Liver (tissue), 9 donors: Measurements from ENCODE around the gene IDH1. TPM values are rescaled to one million over a fixed set of nuclear protein-coding genes. Genes with fewer than 3 reads are reported as not detected.
A peak's percentile ranks its signal among the peaks of the same experiment; 100 is the strongest.

Experiments used
- DNase-seq: peaks from one replicate; pipeline ENCODE4 v3.0.0-alpha.2; 2017; ENCODE audit warnings: low spot score
- H3K27ac ChIP-seq, 2 donors: one replicate each; pipeline ENCODE4 v1.7.0; 2013; ENCODE audit warnings: inconsistent platforms in 2 of 2, low read length in 2 of 2, control low read depth in 1 of 2, low read depth in 1 of 2, mild to moderate bottlenecking in 1 of 2
- H3K27me3 ChIP-seq, 4 donors: one replicate each; pipeline versions ENCODE4 v1.6.1 to v1.7.0; 2013; ENCODE audit warnings: low read length in 3 of 4, inconsistent platforms in 1 of 4, mild to moderate bottlenecking in 1 of 4, moderate library complexity in 1 of 4; ENCODE audit not compliant: control insufficient read depth in 4 of 4, insufficient read depth in 4 of 4
- H3K36me3 ChIP-seq, 4 donors: one replicate each; pipeline versions ENCODE4 v1.6.1 to v1.7.0; 2013; ENCODE audit warnings: low read length in 3 of 4, mild to moderate bottlenecking in 3 of 4, low read depth in 1 of 4, moderate library complexity in 1 of 4; ENCODE audit not compliant: control insufficient read depth in 4 of 4, insufficient read depth in 3 of 4
- H3K4me1 ChIP-seq, 4 donors: one replicate each; pipeline versions ENCODE4 v1.6.1 to v1.7.0; 2013; ENCODE audit warnings: low read length in 3 of 4, mild to moderate bottlenecking in 3 of 4, moderate library complexity in 1 of 4; ENCODE audit not compliant: control insufficient read depth in 4 of 4, insufficient read depth in 4 of 4
- H3K4me3 ChIP-seq, 3 donors: one replicate each; pipeline versions ENCODE4 v1.6.1 to v1.7.0; 2013; ENCODE audit warnings: low read length in 3 of 3, control low read depth in 1 of 3, low read depth in 1 of 3, mild to moderate bottlenecking in 1 of 3
- H3K9ac ChIP-seq, 2 donors: one replicate each; pipeline ENCODE4 v1.7.0; 2013; ENCODE audit warnings: low read length in 2 of 2, mild to moderate bottlenecking in 2 of 2, moderate library complexity in 2 of 2, control low read depth in 1 of 2, low read depth in 1 of 2
- H3K9me3 ChIP-seq, 4 donors: one replicate each; pipeline versions ENCODE4 v1.6.1 to v1.7.0; 2013; ENCODE audit warnings: low read length in 3 of 4; ENCODE audit not compliant: control insufficient read depth in 4 of 4
- CTCF ChIP-seq: fragments of 150-350 bp; IDR thresholded peaks from 2 replicates; pipeline ENCODE4 v1.5.1; 2017; ENCODE audit warnings: improper control_type of control experiment, low read depth, low read length; ENCODE audit not compliant: missing input control
- EGR1 ChIP-seq, 2 donors: IDR thresholded peaks; 2 replicates each; pipeline ENCODE4 v1.6.1; 2016 to 2018; ENCODE audit warnings: antibody characterized with exemption in 2 of 2, low read depth in 2 of 2
- FOXA1 ChIP-seq: IDR thresholded peaks from 2 replicates; pipeline ENCODE4 v1.6.1; 2016; ENCODE audit warnings: antibody characterized with exemption
- FOXA2 ChIP-seq: IDR thresholded peaks from 2 replicates; pipeline ENCODE4 v1.6.1; 2016; ENCODE audit warnings: antibody characterized with exemption
- GABPA ChIP-seq, 2 donors: IDR thresholded peaks in 1 of 2; conservative IDR thresholded peaks in 1 of 2; 2 replicates each; pipeline ENCODE4 v1.6.1; 2016; ENCODE audit warnings: antibody characterized with exemption in 2 of 2, mild to moderate bottlenecking in 1 of 2, moderate library complexity in 1 of 2
- HNF4A ChIP-seq, 2 donors: conservative IDR thresholded peaks; 2 replicates each; pipeline ENCODE4 v1.6.1; 2016; ENCODE audit warnings: antibody characterized with exemption in 2 of 2, mild to moderate bottlenecking in 2 of 2
- HNF4G ChIP-seq: IDR thresholded peaks from 2 replicates; pipeline ENCODE4 v1.6.1; 2016; ENCODE audit warnings: antibody characterized with exemption
- JUND ChIP-seq, 2 donors: IDR thresholded peaks; 2 replicates each; pipeline ENCODE4 v1.6.1; 2016; ENCODE audit warnings: antibody characterized with exemption in 2 of 2
- NR2F2 ChIP-seq: IDR thresholded peaks from 2 replicates; pipeline ENCODE4 v1.6.1; 2016; ENCODE audit warnings: antibody characterized with exemption
- RAD21 ChIP-seq, 2 donors: IDR thresholded peaks; 2 replicates each; pipeline ENCODE4 v1.6.1; 2016; ENCODE audit warnings: antibody characterized with exemption in 2 of 2, mild to moderate bottlenecking in 2 of 2
- REST ChIP-seq: IDR thresholded peaks from 2 replicates; pipeline ENCODE4 v1.6.1; 2016; ENCODE audit warnings: antibody characterized with exemption, mild to moderate bottlenecking
- RXRA ChIP-seq, 2 donors: IDR thresholded peaks; 2 replicates each; pipeline ENCODE4 v1.6.1; 2017 to 2018; ENCODE audit warnings: antibody characterized with exemption in 2 of 2, mild to moderate bottlenecking in 1 of 2
- TAF1 ChIP-seq: conservative IDR thresholded peaks from 2 replicates; pipeline ENCODE4 v1.6.1; 2016; ENCODE audit warnings: antibody characterized with exemption, mild to moderate bottlenecking
- YY1 ChIP-seq: IDR thresholded peaks from 2 replicates; pipeline ENCODE4 v1.6.1; 2016; ENCODE audit warnings: antibody characterized with exemption, mild to moderate bottlenecking
- WGBS: extraction: QIAGEN DNeasy Blood & Tissue Kit; methylation state at CpG from one replicate; pipeline ENCODE4 v1.1.7; 2013; 5-methylcytosine and 5-hydroxymethylcytosine counted together
- polyA plus RNA-seq, 2 donors: library from polyadenylated mRNA; stranded (reverse) in 1 of 2; unstranded in 1 of 2; fragments of 200-250 nt in 1 of 2; fragments of >200 nt in 1 of 2; fragmentation: Nextera tagmentation in 1 of 2; extraction: Ambion mirVana in 1 of 2; gene quantifications; one replicate each; pipeline versions ENCODE4 v1.2.1 to v1.2.3, GENCODE V29; 2013 to 2015
- total RNA-seq, 2 donors: library from RNA; depleted of rRNA; stranded (reverse); fragments of >200 nt; gene quantifications; one replicate each; pipeline ENCODE4 v1.2.3, GENCODE V29; 2014
- TF ChIP-seq, protein P1 (sequence below): IDR thresholded peaks from 2 replicates; pipeline ENCODE4 v1.6.1; 2016; ENCODE audit warnings: antibody characterized with exemption
- TF ChIP-seq, protein P2 (sequence below): IDR thresholded peaks from 2 replicates; pipeline ENCODE4 v1.6.1; 2016; ENCODE audit warnings: antibody characterized with exemption
- TF ChIP-seq, protein P3 (sequence below): IDR thresholded peaks from 2 replicates; pipeline ENCODE4 v1.6.1; 2016; ENCODE audit warnings: antibody characterized with exemption
- donor health status: healthy.
- donor health status: healthy.
- donor health status: healthy.
- donor health status: healthy.
- donor health status: healthy.

Gene IDH1
- total and polyA plus RNA-seq, 4 donors, result 134 to 188 (median 142) TPM

DNA sequence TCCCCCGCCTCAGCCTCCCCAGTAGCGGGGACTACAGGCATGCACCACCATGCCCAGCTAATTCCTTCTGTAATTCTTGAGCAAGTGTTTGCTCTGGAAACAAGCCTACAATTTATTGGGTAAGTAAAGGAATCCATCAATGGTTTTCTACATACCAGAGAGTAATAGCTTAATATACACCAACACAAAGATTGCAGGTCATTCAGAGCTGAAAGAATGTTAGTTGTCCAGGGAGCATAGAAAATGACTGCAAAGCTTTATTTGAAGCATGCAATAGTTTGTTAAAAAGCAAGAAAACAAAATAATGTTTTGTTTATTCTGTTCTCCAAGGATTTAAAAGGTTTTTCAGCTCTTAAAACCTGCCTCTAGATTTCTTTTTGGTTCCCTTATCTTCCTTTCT, 5.6 kb downstream of the IDH1 start:
- H3K27me3 ChIP-seq, result no peaks in the 10 kb centered on the region
- no peak for DNase-seq
- peaks cover 6 to 24% (median 14%) of the 10 kb centered on the region in 4 donors for H3K36me3 ChIP-seq
- peak overlapping the region in 1 of 2 donors; percentile 72 for H3K27ac ChIP-seq
- TF ChIP-seq TAF1 (no peak), RAD21 (IDR thresholded peaks at IDR 0.05) (no peak), YY1 (no peak), NR2F2 (no peak), RXRA (IDR thresholded peaks at IDR 0.05) (no peak), EGR1 (IDR thresholded peaks at IDR 0.05; ENCODE audit: low read depth in 2 of 2) (no peak), REST (no peak), HNF4A (conservative IDR thresholded peaks at IDR 0.05) (no peak), FOXA2 (no peak), GABPA (IDR thresholded peaks at IDR 0.05 in 1 of 2, conservative IDR thresholded peaks at IDR 0.05 in 1 of 2) (no peak), HNF4G (no peak)
- TF ChIP-seq, protein P1, sequence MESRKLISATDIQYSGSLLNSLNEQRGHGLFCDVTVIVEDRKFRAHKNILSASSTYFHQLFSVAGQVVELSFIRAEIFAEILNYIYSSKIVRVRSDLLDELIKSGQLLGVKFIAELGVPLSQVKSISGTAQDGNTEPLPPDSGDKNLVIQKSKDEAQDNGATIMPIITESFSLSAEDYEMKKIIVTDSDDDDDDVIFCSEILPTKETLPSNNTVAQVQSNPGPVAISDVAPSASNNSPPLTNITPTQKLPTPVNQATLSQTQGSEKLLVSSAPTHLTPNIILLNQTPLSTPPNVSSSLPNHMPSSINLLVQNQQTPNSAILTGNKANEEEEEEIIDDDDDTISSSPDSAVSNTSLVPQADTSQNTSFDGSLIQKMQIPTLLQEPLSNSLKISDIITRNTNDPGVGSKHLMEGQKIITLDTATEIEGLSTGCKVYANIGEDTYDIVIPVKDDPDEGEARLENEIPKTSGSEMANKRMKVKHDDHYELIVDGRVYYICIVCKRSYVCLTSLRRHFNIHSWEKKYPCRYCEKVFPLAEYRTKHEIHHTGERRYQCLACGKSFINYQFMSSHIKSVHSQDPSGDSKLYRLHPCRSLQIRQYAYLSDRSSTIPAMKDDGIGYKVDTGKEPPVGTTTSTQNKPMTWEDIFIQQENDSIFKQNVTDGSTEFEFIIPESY, result no peak
- TF ChIP-seq, protein P2, sequence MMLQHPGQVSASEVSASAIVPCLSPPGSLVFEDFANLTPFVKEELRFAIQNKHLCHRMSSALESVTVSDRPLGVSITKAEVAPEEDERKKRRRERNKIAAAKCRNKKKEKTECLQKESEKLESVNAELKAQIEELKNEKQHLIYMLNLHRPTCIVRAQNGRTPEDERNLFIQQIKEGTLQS, result no peak
- TF ChIP-seq, protein P3, sequence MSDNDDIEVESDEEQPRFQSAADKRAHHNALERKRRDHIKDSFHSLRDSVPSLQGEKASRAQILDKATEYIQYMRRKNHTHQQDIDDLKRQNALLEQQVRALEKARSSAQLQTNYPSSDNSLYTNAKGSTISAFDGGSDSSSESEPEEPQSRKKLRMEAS, result no peak
- 72% methylated on average over 2 of the region's 2 CpGs for WGBS
- H3K9me3 ChIP-seq, result no peaks in the 10 kb centered on the region
- H3K4me1 ChIP-seq, result peaks cover 9 to 89% (median 87%) of the 10 kb centered on the region in 4 donors
- no peak overlapping the region for H3K9ac ChIP-seq
- no peak overlapping the region for H3K4me3 ChIP-seq

GRCh38 chr2:208248601-208249000, 6.3 kb downstream of the IDH1 start:
- Histone ChIP-seq H3K4me3 (no peak overlapping the region), H3K36me3 (peaks cover 6 to 26% (median 16%) of the 10 kb centered on the region in 4 donors), H3K27ac (no peak overlapping the region), H3K27me3 (no peaks in the 10 kb centered on the region), H3K4me1 (peaks cover 9 to 89% (median 87%) of the 10 kb centered on the region in 4 donors), H3K9ac (no peak overlapping the region), H3K9me3 (no peaks in the 10 kb centered on the region)
- 95% methylated on average over 3 of the region's 3 CpGs for WGBS
- TF ChIP-seq TAF1 (no peak), EGR1 (IDR thresholded peaks at IDR 0.05; ENCODE audit: low read depth in 2 of 2) (no peak), FOXA2 (no peak), HNF4G (no peak), FOXA1 (no peak), HNF4A (conservative IDR thresholded peaks at IDR 0.05) (no peak), RAD21 (IDR thresholded peaks at IDR 0.05) (no peak), NR2F2 (no peak), CTCF (no peak), RXRA (IDR thresholded peaks at IDR 0.05) (no peak), YY1 (no peak), JUND (IDR thresholded peaks at IDR 0.05) (no peak)
- TF ChIP-seq, protein P3, result no peak
- TF ChIP-seq, protein P2, result no peak
- TF ChIP-seq, protein P1, result no peak
- no peak for DNase-seq
